Left ventricle myocardium inferior (tissue), 1 donor: ENCODE data around the gene TMEM117. TPM values are rescaled to one million over a fixed set of nuclear protein-coding genes. Genes with fewer than 3 reads are reported as not detected.
"Not testable (repeated sequence)": the region's sequence is repeated elsewhere in the genome, so short reads cannot be mapped to it uniquely, and the experiment has no call there.

Source experiments
- DNase-seq: peaks from one replicate; pipeline ENCODE4 v3.0.0-alpha.2; 2020
- H3K27ac ChIP-seq: fragments of 200-600 bp; replicated peaks from 2 replicates; pipeline ENCODE4 v1.8.0; 2021
- H3K27me3 ChIP-seq: fragments of 200-600 bp; 2 replicates; pipeline ENCODE4 v1.8.0; 2021; ENCODE audit warnings: low read depth
- H3K36me3 ChIP-seq: fragments of 200-600 bp; 2 replicates; pipeline ENCODE4 v1.8.0; 2021
- H3K4me1 ChIP-seq: fragments of 200-600 bp; 2 replicates; pipeline ENCODE4 v1.8.0; 2021
- H3K4me3 ChIP-seq: fragments of 200-600 bp; 2 replicates; pipeline ENCODE4 v1.8.0; 2021; ENCODE audit warnings: mild to moderate bottlenecking, moderate library complexity
- H3K9me3 ChIP-seq: fragments of 200-600 bp; replicated peaks from 2 replicates; pipeline ENCODE4 v1.8.0; 2021
- CTCF ChIP-seq: fragments of 200-600 bp; IDR thresholded peaks from 2 replicates; pipeline ENCODE4 v1.8.0; 2021; ENCODE audit warnings: antibody characterized with exemption, mild to moderate bottlenecking, borderline replicate concordance
- intact Hi-C: fragments of 100-400 bp; cut with micrococcal nuclease; formaldehyde crosslinking; loops from one replicate; pipeline ENCODE4 v1.11.0; 2022
- total RNA-seq: library from RNA; stranded (reverse); fragmentation: NEBNext Ultra II Directional; extraction: Animal tissue kit (Norgen Biotek cat#: 25700); gene quantifications from one replicate; pipeline ENCODE4 v1.2.1, GENCODE V29; 2021
- donor health status: DM: no; HTN: yes; CAD: no; lungs with severe emphysema.

Gene TMEM117
- total RNA-seq, 1 donor from 2014 or later = 6.7 TPM

- DNase-seq = no peak
Measured at GRCh38 chr12:44029194-44029593, 193.3 kb downstream of the TMEM117 start.

GRCh38 chr12:44031472-44032185 is 195.7 kb downstream of the TMEM117 start:
- Histone ChIP-seq H3K4me1 (no peaks in the 10 kb centered on the region), H3K36me3 (no peaks in the 10 kb centered on the region), H3K27me3 (no peaks in the 10 kb centered on the region), H3K4me3 (no peak overlapping the region), H3K9me3 (peaks cover 18% of the 10 kb centered on the region), H3K27ac (no peak overlapping the region)
- TF ChIP-seq CTCF = no peak
- intact Hi-C loops = no loop called here
- DNase-seq = no peak

More at GRCh38 chr12:44029194-44029593, 193.3 kb downstream of the TMEM117 start:
- Histone ChIP-seq H3K27ac (no peak overlapping the region), H3K9me3 (peaks cover 18% of the 10 kb centered on the region), H3K27me3 (no peaks in the 10 kb centered on the region), H3K4me3 (no peak overlapping the region), H3K4me1 (no peaks in the 10 kb centered on the region), H3K36me3 (no peaks in the 10 kb centered on the region)
- intact Hi-C loops = no loop called here
- no peak for TF ChIP-seq CTCF

GRCh38 chr12:44034906-44035305 is 199.0 kb downstream of the TMEM117 start:
- intact Hi-C loops = no loop called here
- Histone ChIP-seq H3K9me3 (peaks cover 18% of the 10 kb centered on the region), H3K27me3 (no peaks in the 10 kb centered on the region), H3K27ac (no peak overlapping the region), H3K4me3 (no peak overlapping the region), H3K36me3 (no peaks in the 10 kb centered on the region), H3K4me1 (no peaks in the 10 kb centered on the region)
- DNase-seq = no peak
- no peak for TF ChIP-seq CTCF

DNA sequence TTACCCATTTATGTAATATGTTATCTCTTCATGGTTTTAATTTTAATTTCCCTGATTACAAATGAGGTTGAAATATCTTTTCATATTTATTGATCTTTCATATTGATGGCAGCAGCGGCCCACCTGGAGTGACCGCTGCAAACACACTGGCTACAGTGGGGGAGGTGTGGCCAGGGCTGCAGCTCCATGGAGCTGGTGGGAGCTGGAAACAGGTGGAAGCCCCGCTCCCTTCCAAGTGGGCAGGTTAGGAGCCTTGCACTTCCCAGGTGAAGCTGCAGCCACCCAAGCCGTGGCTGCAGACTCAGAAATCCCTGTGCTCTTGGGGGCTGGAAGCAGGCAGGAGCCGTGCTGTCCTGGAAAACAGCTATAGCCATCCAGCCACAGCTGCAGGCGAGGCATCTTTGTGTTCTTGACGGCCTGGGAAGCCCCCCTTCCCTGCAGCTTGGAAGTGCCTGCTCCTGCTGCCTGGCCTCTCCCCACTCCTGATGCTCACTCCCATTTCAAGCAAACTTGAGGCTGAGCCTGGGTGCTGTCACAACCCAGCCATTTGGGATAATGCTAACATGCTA is 201.1 kb downstream of the TMEM117 start:
- Histone ChIP-seq H3K4me3 (no peak overlapping the region), H3K4me1 (no peaks in the 10 kb centered on the region), H3K27ac (no peak overlapping the region), H3K36me3 (no peaks in the 10 kb centered on the region), H3K27me3 (no peaks in the 10 kb centered on the region), H3K9me3 (peaks cover under 1% of the 10 kb centered on the region)
- no peak for DNase-seq
- intact Hi-C loops = no loop called here
- TF ChIP-seq CTCF = no peak

DNA sequence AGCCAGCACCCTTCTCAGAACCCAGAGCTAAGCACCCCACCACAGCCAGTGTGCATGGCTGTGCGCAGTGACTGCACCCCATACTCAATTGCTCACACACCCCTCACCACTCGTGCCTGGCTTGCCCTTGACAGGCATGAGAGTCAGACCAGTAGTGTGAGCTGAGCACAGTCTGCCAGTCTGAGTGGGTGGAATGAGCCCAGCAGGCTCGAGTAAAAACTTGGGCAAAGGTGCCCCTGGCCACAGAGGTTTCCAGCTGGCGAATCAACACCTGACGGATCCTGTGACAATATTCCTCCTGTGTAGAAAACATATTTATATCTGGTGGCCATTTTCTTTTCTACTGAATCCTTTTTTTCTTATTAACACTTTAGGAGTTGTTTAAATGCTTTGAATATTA is 202.5 kb downstream of the TMEM117 start:
- Histone ChIP-seq H3K4me1 (no peaks in the 10 kb centered on the region), H3K27ac (no peak overlapping the region), H3K4me3 (no peak overlapping the region), H3K36me3 (no peaks in the 10 kb centered on the region), H3K9me3 (no peaks in the 10 kb centered on the region), H3K27me3 (no peaks in the 10 kb centered on the region)
- no peak for DNase-seq
- intact Hi-C loops = no loop called here
- TF ChIP-seq CTCF = no peak

GRCh38 chr12:44044491-44044890 is 208.6 kb downstream of the TMEM117 start:
- H3K4me3 ChIP-seq, H3K27me3 ChIP-seq, H3K9me3 ChIP-seq, intact Hi-C loops, H3K36me3 ChIP-seq, DNase-seq, H3K4me1 ChIP-seq, H3K27ac ChIP-seq: not testable (repeated sequence)
